IPS DF 6.9 (cell line): Measurements from ENCODE around the gene SMAD3.

Source experiments
- DNase-seq: peaks from one replicate; pipeline ENCODE4 v3.0.0-alpha.2; 2013; ENCODE audit warnings: low read depth, low spot score
- H3K27ac ChIP-seq: one replicate; pipeline ENCODE4 v1.5.1; 2013; ENCODE audit warnings: low read length, control low read depth
- H3K27me3 ChIP-seq: 2 replicates; pipeline ENCODE4 v1.6.1; 2013; ENCODE audit warnings: mild to moderate bottlenecking, low read length; ENCODE audit not compliant: control insufficient read depth, insufficient read depth
- H3K36me3 ChIP-seq: 2 replicates; pipeline ENCODE4 v1.6.1; 2013; ENCODE audit warnings: low read length; ENCODE audit not compliant: control insufficient read depth, insufficient read depth
- H3K4me1 ChIP-seq: 2 replicates; pipeline ENCODE4 v1.6.1; 2013; ENCODE audit warnings: low read length; ENCODE audit not compliant: control insufficient read depth, insufficient read depth
- H3K4me3 ChIP-seq: 2 replicates; pipeline ENCODE4 v1.5.1; 2013; ENCODE audit warnings: mild to moderate bottlenecking, low read length
- H3K9me3 ChIP-seq: 2 replicates; pipeline ENCODE4 v1.6.1; 2013; ENCODE audit warnings: low read length, inconsistent platforms; ENCODE audit not compliant: control insufficient read depth, insufficient read depth
- WGBS: extraction: QIAGEN DNeasy Blood & Tissue Kit; methylation state at CpG from one replicate; pipeline ENCODE4 v1.1.7; 2013; ENCODE audit warnings: mixed read lengths, missing lambda C conversion rate; ENCODE audit not compliant: insufficient read length, insufficient coverage; 5-methylcytosine and 5-hydroxymethylcytosine counted together

The SMAD3 gene

GRCh38 chr15:67114046-67114445 lies 48.6 kb downstream of the SMAD3 start:
- no CpG with 5 or more reads among the region's 8 CpGs for WGBS
- no peaks in the 10 kb centered on the region for H3K4me1 ChIP-seq

DNA sequence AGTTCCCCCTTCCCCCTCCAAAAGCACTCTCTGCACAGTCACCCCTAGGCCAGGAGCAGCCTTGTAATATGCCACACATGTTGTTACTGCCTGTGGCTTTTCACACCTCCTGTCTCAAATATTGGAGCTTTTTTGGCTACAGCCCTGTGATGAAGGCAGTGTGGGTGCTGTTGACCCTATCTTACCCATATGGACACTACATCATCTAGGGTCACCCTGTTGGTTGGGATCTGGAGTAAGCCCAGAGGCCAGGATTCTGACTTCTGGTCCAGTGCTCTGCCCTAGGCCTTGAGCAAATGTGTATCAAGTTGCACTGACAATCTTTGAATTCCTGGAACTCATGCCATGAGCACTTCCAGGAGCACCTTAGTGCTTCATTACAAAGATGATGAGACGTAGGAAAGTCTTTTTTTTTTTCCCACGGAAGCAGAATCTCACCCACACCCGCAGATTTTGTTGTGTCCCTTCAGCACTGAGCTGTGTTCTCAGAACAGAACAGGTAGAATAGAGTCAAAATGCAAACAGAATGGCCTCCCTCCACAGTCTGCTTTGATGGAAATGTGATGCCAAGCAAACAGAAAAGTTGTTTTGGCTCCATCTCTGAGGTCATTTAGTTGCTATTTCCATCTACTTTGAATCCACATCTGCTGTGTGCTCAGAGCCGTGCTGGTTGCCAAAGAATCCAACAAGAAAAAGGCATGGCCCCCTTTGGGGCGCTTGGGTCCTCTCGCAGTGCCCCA lies 49.6 kb downstream of the SMAD3 start:
- Histone ChIP-seq H3K4me1 (no peaks in the 10 kb centered on the region), H3K9me3 (no peaks in the 10 kb centered on the region), H3K27me3 (no peaks in the 10 kb centered on the region), H3K27ac (no peak overlapping the region), H3K36me3 (no peaks in the 10 kb centered on the region), H3K4me3 (no peak overlapping the region)
- no peak for DNase-seq
- WGBS = no CpG with 5 or more reads among the region's 6 CpGs

More at GRCh38 chr15:67114046-67114445, 48.6 kb downstream of the SMAD3 start:
- no peak overlapping the region for H3K4me3 ChIP-seq
- H3K27me3 ChIP-seq = no peaks in the 10 kb centered on the region
- no peak for DNase-seq
- no peaks in the 10 kb centered on the region for H3K9me3 ChIP-seq
- H3K27ac ChIP-seq = no peak overlapping the region
- H3K36me3 ChIP-seq = no peaks in the 10 kb centered on the region

GRCh38 chr15:67115586-67115969 lies 50.2 kb downstream of the SMAD3 start:
- WGBS = no CpG with 5 or more reads among the region's 1 CpG
- no peaks in the 10 kb centered on the region for H3K4me1 ChIP-seq

GRCh38 chr15:67116742-67117141 lies 51.3 kb downstream of the SMAD3 start:
- no CpG with 5 or more reads among the region's 2 CpGs for WGBS
- no peak for DNase-seq
- Histone ChIP-seq H3K9me3 (no peaks in the 10 kb centered on the region), H3K4me3 (no peak overlapping the region), H3K4me1 (no peaks in the 10 kb centered on the region; the same call in 1 of the 2 replicates), H3K36me3 (no peaks in the 10 kb centered on the region), H3K27ac (no peak overlapping the region), H3K27me3 (no peaks in the 10 kb centered on the region)

More at GRCh38 chr15:67115586-67115969, 50.2 kb downstream of the SMAD3 start:
- Histone ChIP-seq H3K27ac (no peak overlapping the region), H3K27me3 (no peaks in the 10 kb centered on the region), H3K36me3 (no peaks in the 10 kb centered on the region), H3K4me3 (no peak overlapping the region), H3K9me3 (no peaks in the 10 kb centered on the region)
- no peak for DNase-seq

GRCh38 chr15:67117370-67117769 lies 52.0 kb downstream of the SMAD3 start:
- H3K9me3 ChIP-seq = no peaks in the 10 kb centered on the region
- no CpG with 5 or more reads among the region's 3 CpGs for WGBS
- DNase-seq = no peak
- H3K4me1 ChIP-seq = no peaks in the 10 kb centered on the region; the same call in 1 of the 2 replicates
- H3K27ac ChIP-seq = no peak overlapping the region
- no peak overlapping the region for H3K4me3 ChIP-seq
- H3K36me3 ChIP-seq = no peaks in the 10 kb centered on the region
- H3K27me3 ChIP-seq = no peaks in the 10 kb centered on the region

DNA sequence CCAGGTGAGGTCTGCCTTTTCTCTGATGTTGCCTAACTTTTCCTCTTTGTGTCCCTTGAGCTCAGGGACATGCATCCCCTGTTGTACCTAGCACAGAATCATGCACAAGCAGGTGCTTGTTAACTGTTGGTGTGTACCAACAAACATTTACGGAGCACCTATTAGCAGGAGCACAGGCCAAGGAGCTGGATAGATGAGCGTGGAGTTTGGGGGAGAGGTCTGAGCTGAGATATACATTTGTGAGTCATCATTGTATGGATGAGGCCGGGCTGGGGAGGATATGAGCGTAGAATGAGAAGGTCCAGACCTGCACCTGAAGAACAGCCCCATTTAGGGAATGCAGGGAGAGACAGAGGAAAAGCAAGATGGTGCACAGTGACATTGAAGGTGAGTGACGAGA lies 53.4 kb downstream of the SMAD3 start:
- no peak for DNase-seq
- no peaks in the 10 kb centered on the region for H3K27me3 ChIP-seq
- no CpG with 5 or more reads among the region's 5 CpGs for WGBS
- H3K27ac ChIP-seq = no peak overlapping the region
- no peaks in the 10 kb centered on the region for H3K36me3 ChIP-seq
- no peaks in the 10 kb centered on the region for H3K9me3 ChIP-seq
- H3K4me3 ChIP-seq = no peak overlapping the region
- H3K4me1 ChIP-seq = no peaks in the 10 kb centered on the region; the same call in 1 of the 2 replicates

GRCh38 chr15:67119238-67119846 lies 53.9 kb downstream of the SMAD3 start:
- Histone ChIP-seq H3K27ac (no peak overlapping the region), H3K27me3 (no peaks in the 10 kb centered on the region), H3K4me3 (no peak overlapping the region), H3K9me3 (no peaks in the 10 kb centered on the region), H3K36me3 (no peaks in the 10 kb centered on the region), H3K4me1 (no peaks in the 10 kb centered on the region; the same call in 1 of the 2 replicates)
- no peak for DNase-seq
- no CpG with 5 or more reads among the region's 6 CpGs for WGBS

GRCh38 chr15:67120009-67120838 lies 54.8 kb downstream of the SMAD3 start:
- no peaks in the 10 kb centered on the region for H3K9me3 ChIP-seq
- no peaks in the 10 kb centered on the region for H3K27me3 ChIP-seq
- H3K4me1 ChIP-seq = peaks cover under 1% of the 10 kb centered on the region; the same call in 1 of the 2 replicates
- H3K36me3 ChIP-seq = no peaks in the 10 kb centered on the region
- H3K4me3 ChIP-seq = no peak overlapping the region
- no peak overlapping the region for H3K27ac ChIP-seq
- WGBS = no CpG with 5 or more reads among the region's 9 CpGs
- no peak for DNase-seq

- DNase-seq = no peak
- no peak overlapping the region for H3K4me3 ChIP-seq
- no peaks in the 10 kb centered on the region for H3K27me3 ChIP-seq
- H3K9me3 ChIP-seq = no peaks in the 10 kb centered on the region
- WGBS = no CpG with 5 or more reads among the region's 27 CpGs
- H3K36me3 ChIP-seq = no peaks in the 10 kb centered on the region
- H3K27ac ChIP-seq = no peak overlapping the region
- H3K4me1 ChIP-seq = peaks cover 3% of the 10 kb centered on the region; the same call in 1 of the 2 replicates
Measured at GRCh38 chr15:67120839-67121643, 55.6 kb downstream of the SMAD3 start.
